Measurements from ENCODE around the gene PAX5. TPM values are rescaled to one million over a fixed set of nuclear protein-coding genes. Genes with fewer than 3 reads are reported as not detected.

The PAX5 gene
- total RNA-seq, 1 donor from 2014 or later: 0.25 TPM

GRCh38 chr9:36969216-36969771 lies 64.8 kb downstream of the PAX5 start:
- no peaks in the 10 kb centered on the region for H3K36me3 ChIP-seq

GRCh38 chr9:36968574-36969215 lies 65.4 kb downstream of the PAX5 start:
- TF ChIP-seq POLR2A (IDR thresholded peaks at IDR 0.05): no peak
- no peak for TF ChIP-seq POLR2AphosphoS5 (IDR thresholded peaks at IDR 0.05; ENCODE audit: insufficient read depth in 1 of 2, low read depth in 1 of 2)
- TF ChIP-seq CTCF (IDR thresholded peaks at IDR 0.05): no peak
- Histone ChIP-seq H3K4me1 (no peaks in the 10 kb centered on the region), H3K27ac (no peak overlapping the region), H3K36me3 (no peaks in the 10 kb centered on the region), H3K4me3 (no peak overlapping the region), H3K9me3 (no peaks in the 10 kb centered on the region), H3K27me3 (no peaks in the 10 kb centered on the region)
- intact Hi-C loops (cut with DNase I): no loop called here
- no peak for DNase-seq (ENCODE audit: extremely low spot score in 2 of 2)

More at GRCh38 chr9:36969216-36969771, 64.8 kb downstream of the PAX5 start:
- no peaks in the 10 kb centered on the region for H3K27me3 ChIP-seq
- H3K9me3 ChIP-seq: no peaks in the 10 kb centered on the region
- no peak for TF ChIP-seq CTCF (IDR thresholded peaks at IDR 0.05)
- no peak for TF ChIP-seq POLR2AphosphoS5 (IDR thresholded peaks at IDR 0.05; ENCODE audit: insufficient read depth in 1 of 2, low read depth in 1 of 2)
- no peak for TF ChIP-seq POLR2A (IDR thresholded peaks at IDR 0.05)
- no peak overlapping the region for H3K27ac ChIP-seq
- DNase-seq (ENCODE audit: extremely low spot score in 2 of 2): no peak
- intact Hi-C loops (cut with DNase I): no loop called here
- no peak overlapping the region for H3K4me3 ChIP-seq
- no peaks in the 10 kb centered on the region for H3K4me1 ChIP-seq

DNA sequence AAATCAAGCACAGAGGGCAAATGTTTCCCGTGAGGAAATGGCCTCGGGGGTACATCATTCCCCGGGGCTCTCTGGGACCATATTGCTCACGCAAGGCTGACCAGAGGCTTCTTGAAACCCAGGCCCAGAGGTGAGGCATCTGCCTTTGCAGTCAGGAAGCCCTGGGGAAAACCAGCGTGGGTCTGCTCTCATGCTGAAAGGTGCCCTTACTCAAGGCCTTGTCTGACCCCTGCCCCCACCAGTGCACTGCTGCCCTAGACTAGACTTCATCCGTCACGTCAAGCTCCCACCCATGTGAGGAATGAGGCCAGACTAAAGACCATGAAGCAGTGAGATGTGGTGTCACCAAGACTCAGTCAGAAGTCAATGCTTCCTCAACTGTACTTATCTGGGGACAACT lies 66.1 kb downstream of the PAX5 start:
- H3K4me3 ChIP-seq: no peak overlapping the region
- H3K27ac ChIP-seq: no peak overlapping the region
- DNase-seq (ENCODE audit: extremely low spot score in 2 of 2): no peak
- no peaks in the 10 kb centered on the region for H3K27me3 ChIP-seq
- intact Hi-C loops (cut with DNase I): no loop called here
- H3K4me1 ChIP-seq: no peaks in the 10 kb centered on the region
- no peak for TF ChIP-seq POLR2AphosphoS5 (IDR thresholded peaks at IDR 0.05; ENCODE audit: insufficient read depth in 1 of 2, low read depth in 1 of 2)
- no peak for TF ChIP-seq CTCF (IDR thresholded peaks at IDR 0.05)
- TF ChIP-seq POLR2A (IDR thresholded peaks at IDR 0.05): no peak
- H3K9me3 ChIP-seq: no peaks in the 10 kb centered on the region
- no peaks in the 10 kb centered on the region for H3K36me3 ChIP-seq

GRCh38 chr9:36966371-36967097 lies 67.5 kb downstream of the PAX5 start:
- intact Hi-C loops (cut with DNase I): no loop called here
- no peaks in the 10 kb centered on the region for H3K27me3 ChIP-seq
- TF ChIP-seq CTCF (IDR thresholded peaks at IDR 0.05): no peak
- no peak for TF ChIP-seq POLR2A (IDR thresholded peaks at IDR 0.05)
- TF ChIP-seq POLR2AphosphoS5 (IDR thresholded peaks at IDR 0.05; ENCODE audit: insufficient read depth in 1 of 2, low read depth in 1 of 2): no peak
- peaks cover 7% of the 10 kb centered on the region for H3K4me1 ChIP-seq
- no peak for DNase-seq (ENCODE audit: extremely low spot score in 2 of 2)
- no peak overlapping the region for H3K4me3 ChIP-seq
- H3K27ac ChIP-seq: no peak overlapping the region
- H3K9me3 ChIP-seq: no peaks in the 10 kb centered on the region
- H3K36me3 ChIP-seq: no peaks in the 10 kb centered on the region

DNA sequence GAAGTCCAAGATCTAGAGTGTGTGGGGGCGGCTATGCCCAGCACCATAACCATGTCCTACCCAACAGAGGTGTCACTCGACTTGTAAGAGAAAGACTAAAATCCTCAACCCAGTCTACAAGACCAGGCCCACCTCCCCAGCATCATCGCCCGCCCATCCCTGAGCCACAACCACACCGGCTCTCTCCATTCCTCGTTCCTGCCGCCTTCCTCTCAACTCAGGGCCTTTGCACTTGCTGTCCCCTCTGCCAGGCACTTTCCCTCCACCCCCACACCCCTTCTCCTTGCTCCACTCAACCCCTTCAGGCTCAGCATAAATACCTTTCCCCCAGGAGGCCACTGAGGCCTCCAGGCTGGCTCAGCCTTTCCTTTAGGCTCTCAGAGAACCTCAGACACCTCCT lies 69.3 kb downstream of the PAX5 start:
- Histone ChIP-seq H3K9me3 (no peaks in the 10 kb centered on the region), H3K4me3 (no peak overlapping the region), H3K4me1 (peaks cover 17% of the 10 kb centered on the region), H3K27ac (no peak overlapping the region), H3K36me3 (no peaks in the 10 kb centered on the region), H3K27me3 (no peaks in the 10 kb centered on the region)
- DNase-seq (ENCODE audit: extremely low spot score in 2 of 2): no peak
- intact Hi-C loops (cut with DNase I): no loop called here
- no peak for TF ChIP-seq POLR2AphosphoS5 (IDR thresholded peaks at IDR 0.05; ENCODE audit: insufficient read depth in 1 of 2, low read depth in 1 of 2)
- no peak for TF ChIP-seq CTCF (IDR thresholded peaks at IDR 0.05)
- TF ChIP-seq POLR2A (IDR thresholded peaks at IDR 0.05): no peak
